ENCODE results near the gene NRP1. TPM values are rescaled to one million over a fixed set of nuclear protein-coding genes. Genes with fewer than 3 reads are reported as not detected.

Gene NRP1
- total RNA-seq, 1 experiment from 2014 or later, result 31.7 TPM

GRCh38 chr10:33189363-33189762 is 145.1 kb downstream of the NRP1 start:
- ChIA-PET CTCF (no interaction called here), POLR2A (ENCODE audit: low non-redundant PET) (no interaction called here)
- no TSS peak for BruUV-seq (replicated peaks)
- no peak for DNase-seq (ENCODE audit: low spot score)
- H3K27ac ChIP-seq (ENCODE audit: low read depth, low read length, poor library complexity, severe bottlenecking), result no peak overlapping the region
- H3K36me3 ChIP-seq (ENCODE audit: insufficient read depth, low read length, poor library complexity, severe bottlenecking), result no peaks in the 10 kb centered on the region
- H3K9me3 ChIP-seq (ENCODE audit: low read depth, low read length, poor library complexity, severe bottlenecking), result no peaks in the 10 kb centered on the region
- H3K4me1 ChIP-seq (ENCODE audit: insufficient read depth, low read length, poor library complexity, severe bottlenecking), result peaks cover 34% of the 10 kb centered on the region
- H3K27me3 ChIP-seq (replicated peaks; ENCODE audit: insufficient read depth, low read depth, low read length, poor library complexity), result no peaks in the 10 kb centered on the region
- intact Hi-C loops (cut with micrococcal nuclease; ENCODE audit: unreplicated experiment), result no loop called here
- TF ChIP-seq CTCF (conservative IDR thresholded peaks at IDR 0.05; ENCODE audit: low read depth, low read length), result no peak
- no peak for TF ChIP-seq EZH2 (IDR thresholded peaks at IDR 0.05; ENCODE audit: borderline replicate concordance, low read depth, low read length, poor library complexity, severe bottlenecking)
- no peak overlapping the region for H3K4me3 ChIP-seq (ENCODE audit: low read depth, low read length, poor library complexity, severe bottlenecking)

GRCh38 chr10:33187427-33187999 is 147.0 kb downstream of the NRP1 start:
- Histone ChIP-seq H3K36me3 (ENCODE audit: insufficient read depth, low read length, poor library complexity, severe bottlenecking) (no peaks in the 10 kb centered on the region), H3K9me3 (ENCODE audit: low read depth, low read length, poor library complexity, severe bottlenecking) (no peaks in the 10 kb centered on the region), H3K27ac (ENCODE audit: low read depth, low read length, poor library complexity, severe bottlenecking) (no peak overlapping the region), H3K4me3 (ENCODE audit: low read depth, low read length, poor library complexity, severe bottlenecking) (no peak overlapping the region), H3K27me3 (replicated peaks; ENCODE audit: insufficient read depth, low read depth, low read length, poor library complexity) (no peaks in the 10 kb centered on the region), H3K4me1 (ENCODE audit: insufficient read depth, low read length, poor library complexity, severe bottlenecking) (peaks cover 15% of the 10 kb centered on the region)
- CTCF ChIA-PET, result no interaction called here
- TF ChIP-seq CTCF (conservative IDR thresholded peaks at IDR 0.05; ENCODE audit: low read depth, low read length), result no peak
- no peak for TF ChIP-seq EZH2 (IDR thresholded peaks at IDR 0.05; ENCODE audit: borderline replicate concordance, low read depth, low read length, poor library complexity, severe bottlenecking)
- no TSS peak for BruUV-seq (replicated peaks)
- no peak for DNase-seq (ENCODE audit: low spot score)
- intact Hi-C loops (cut with micrococcal nuclease; ENCODE audit: unreplicated experiment), result no loop called here
- POLR2A ChIA-PET (ENCODE audit: low non-redundant PET), result no interaction called here

DNA sequence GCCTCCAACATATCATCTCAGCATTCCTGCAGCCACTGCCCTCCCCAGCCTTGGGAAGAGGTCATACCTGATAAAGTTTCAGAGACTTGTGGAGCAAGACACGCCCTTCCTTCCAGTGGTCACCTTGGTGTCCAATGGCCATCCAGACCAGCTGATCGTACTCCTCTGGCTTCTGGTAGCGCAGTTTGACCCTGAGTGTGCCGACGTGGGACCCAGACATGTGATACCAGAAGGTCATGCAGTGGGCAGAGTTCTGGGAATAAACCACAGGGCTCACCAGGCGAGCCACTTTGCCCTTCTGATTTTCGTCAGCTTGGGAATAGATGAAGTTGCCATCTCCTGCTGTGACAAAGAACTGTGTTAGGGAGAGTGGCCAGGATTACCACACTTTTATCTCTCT is 148.3 kb downstream of the NRP1 start:
- intact Hi-C loops (cut with micrococcal nuclease; ENCODE audit: unreplicated experiment), result no loop called here
- Histone ChIP-seq H3K36me3 (ENCODE audit: insufficient read depth, low read length, poor library complexity, severe bottlenecking) (no peaks in the 10 kb centered on the region), H3K27ac (ENCODE audit: low read depth, low read length, poor library complexity, severe bottlenecking) (no peak overlapping the region), H3K9me3 (ENCODE audit: low read depth, low read length, poor library complexity, severe bottlenecking) (no peaks in the 10 kb centered on the region), H3K4me3 (ENCODE audit: low read depth, low read length, poor library complexity, severe bottlenecking) (no peak overlapping the region), H3K27me3 (replicated peaks; ENCODE audit: insufficient read depth, low read depth, low read length, poor library complexity) (no peaks in the 10 kb centered on the region), H3K4me1 (ENCODE audit: insufficient read depth, low read length, poor library complexity, severe bottlenecking) (peaks cover 11% of the 10 kb centered on the region)
- no peak for TF ChIP-seq EZH2 (IDR thresholded peaks at IDR 0.05; ENCODE audit: borderline replicate concordance, low read depth, low read length, poor library complexity, severe bottlenecking)
- no peak for DNase-seq (ENCODE audit: low spot score)
- no TSS peak for BruUV-seq (replicated peaks)
- CTCF ChIA-PET, result no interaction called here
- POLR2A ChIA-PET (ENCODE audit: low non-redundant PET), result no interaction called here

DNA sequence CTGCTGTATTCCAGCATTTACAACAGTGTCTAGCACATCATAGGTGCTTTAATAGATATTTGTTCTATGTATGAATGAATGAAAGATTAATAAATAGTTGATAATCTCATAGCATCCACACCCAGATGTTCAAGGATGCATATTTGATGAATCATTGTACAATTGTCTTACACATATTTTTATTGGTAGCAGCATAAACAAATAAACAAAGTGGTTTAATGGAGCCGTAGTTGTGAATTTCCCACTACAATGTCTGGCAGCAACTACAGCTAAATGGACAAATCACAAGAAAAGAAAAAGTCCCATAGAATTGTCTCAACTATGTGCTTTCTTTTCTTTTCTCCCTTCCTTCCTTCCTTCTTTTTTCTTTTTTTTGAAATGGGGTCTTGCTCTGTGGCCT is 150.8 kb downstream of the NRP1 start:
- no peak overlapping the region for H3K27ac ChIP-seq (ENCODE audit: low read depth, low read length, poor library complexity, severe bottlenecking)
- no TSS peak for BruUV-seq (replicated peaks)
- TF ChIP-seq EZH2 (IDR thresholded peaks at IDR 0.05; ENCODE audit: borderline replicate concordance, low read depth, low read length, poor library complexity, severe bottlenecking) (no peak), CTCF (conservative IDR thresholded peaks at IDR 0.05; ENCODE audit: low read depth, low read length) (no peak)
- POLR2A ChIA-PET (ENCODE audit: low non-redundant PET), result no interaction called here
- H3K36me3 ChIP-seq (ENCODE audit: insufficient read depth, low read length, poor library complexity, severe bottlenecking), result no peaks in the 10 kb centered on the region
- intact Hi-C loops (cut with micrococcal nuclease; ENCODE audit: unreplicated experiment), result no loop called here
- H3K27me3 ChIP-seq (replicated peaks; ENCODE audit: insufficient read depth, low read depth, low read length, poor library complexity), result no peaks in the 10 kb centered on the region
- no peaks in the 10 kb centered on the region for H3K4me1 ChIP-seq (ENCODE audit: insufficient read depth, low read length, poor library complexity, severe bottlenecking)
- CTCF ChIA-PET, result no interaction called here
- H3K4me3 ChIP-seq (ENCODE audit: low read depth, low read length, poor library complexity, severe bottlenecking), result no peak overlapping the region
- H3K9me3 ChIP-seq (ENCODE audit: low read depth, low read length, poor library complexity, severe bottlenecking), result no peaks in the 10 kb centered on the region
- DNase-seq (ENCODE audit: low spot score), result no peak
